Transverse colon (tissue), 4 donors: ENCODE measurements around the gene SPOUT1. TPM values are rescaled to one million over a fixed set of nuclear protein-coding genes. Genes with fewer than 3 reads are reported as not detected.
"Not testable (repeated sequence)": the region's sequence is repeated elsewhere in the genome, so short reads cannot be mapped to it uniquely, and the experiment has no call there.

Source experiments
- DNase-seq: peaks from one replicate; pipeline ENCODE4 v3.0.0-alpha.2; 2019
- H3K27ac ChIP-seq, 4 donors: fragments of 200-600 bp; sonication (generic); 2 replicates each; pipeline ENCODE4 v1.5.1; 2016 to 2018; ENCODE audit warnings: inconsistent platforms in 4 of 4
- H3K27me3 ChIP-seq: fragments of 200-600 bp; sonication (generic); 2 replicates; pipeline ENCODE4 v1.5.1; 2017; ENCODE audit warnings: inconsistent platforms
- H3K36me3 ChIP-seq, 4 donors: fragments of 200-600 bp; sonication (generic); 2 replicates each; pipeline ENCODE4 v1.5.1; 2017 to 2019; ENCODE audit warnings: inconsistent platforms in 4 of 4
- H3K4me1 ChIP-seq, 4 donors: fragments of 200-600 bp; sonication (generic); 2 replicates each; pipeline ENCODE4 v1.5.1; 2017 to 2020; ENCODE audit warnings: inconsistent platforms in 4 of 4
- H3K4me3 ChIP-seq, 4 donors: fragments of 200-600 bp; sonication (generic); 1 replicate in 1 of 4; 2 replicates in 3 of 4; pipeline versions ENCODE4 v1.5.1 to v1.6.1; 2017 to 2019; ENCODE audit warnings: inconsistent platforms in 4 of 4
- H3K9me3 ChIP-seq, 2 donors: fragments of 200-600 bp; sonication (generic); 2 replicates each; pipeline ENCODE4 v1.5.1; 2017 to 2019; ENCODE audit warnings: inconsistent platforms in 2 of 2
- EP300 ChIP-seq: sonication (generic); formaldehyde crosslinking; IDR thresholded peaks from one replicate; pipeline ENCODE4 v1.6.1; 2017; ENCODE audit warnings: antibody characterized with exemption, low read depth
- POLR2A ChIP-seq: fragments of 450-650 bp; IDR thresholded peaks from one replicate; pipeline ENCODE4 v1.6.1; 2016; ENCODE audit warnings: antibody characterized with exemption, mild to moderate bottlenecking, moderate library complexity
- POLR2AphosphoS5 ChIP-seq, 3 donors: sonication (generic); formaldehyde crosslinking; IDR thresholded peaks; one replicate each; pipeline ENCODE4 v1.6.1; 2016; ENCODE audit warnings: antibody characterized with exemption in 3 of 3
- WGBS, 2 donors: methylation state at CpG; one replicate each; pipeline ENCODE4 v1.1.5; 2018; ENCODE audit warnings: low coverage in 1 of 2; 5-methylcytosine and 5-hydroxymethylcytosine counted together
- in situ Hi-C, 4 donors: fragments of 200-750 bp; cut with MboI; loops; one replicate each; pipeline versions ENCODE4 v1.15.0 to v1.15.1; 2017; ENCODE audit warnings: low sequenced_read_pairs in 3 of 4, low pct_ligation_motif_present in 1 of 4, low pct_unique_long_range_greater_than_20kb in 1 of 4
- intact Hi-C: fragments of 100-400 bp; cut with DNase I; formaldehyde crosslinking; loops from one replicate; pipeline ENCODE4 v1.15.1; 2023; ENCODE audit warnings: low total_unique reads
- total RNA-seq, 4 donors: library from RNA; depleted of rRNA; stranded (reverse); fragments of >200 nt; gene quantifications; one replicate each; pipeline ENCODE4 v1.1.0, GENCODE V29; 2016
- TF ChIP-seq, protein P1 (sequence below), 5 experiments: fragments of 200-600 bp in 3 of 5; fragments of 450-650 bp in 2 of 5; sonication (generic) in 3 of 5; IDR thresholded peaks; 1 replicate in 2 of 5; 2 replicates in 3 of 5; pipeline ENCODE4 v1.5.1; 2016 to 2017; ENCODE audit warnings: antibody characterized with exemption in 5 of 5, inconsistent platforms in 3 of 5, mild to moderate bottlenecking in 2 of 5, moderate library complexity in 1 of 5

Gene SPOUT1, protein sequence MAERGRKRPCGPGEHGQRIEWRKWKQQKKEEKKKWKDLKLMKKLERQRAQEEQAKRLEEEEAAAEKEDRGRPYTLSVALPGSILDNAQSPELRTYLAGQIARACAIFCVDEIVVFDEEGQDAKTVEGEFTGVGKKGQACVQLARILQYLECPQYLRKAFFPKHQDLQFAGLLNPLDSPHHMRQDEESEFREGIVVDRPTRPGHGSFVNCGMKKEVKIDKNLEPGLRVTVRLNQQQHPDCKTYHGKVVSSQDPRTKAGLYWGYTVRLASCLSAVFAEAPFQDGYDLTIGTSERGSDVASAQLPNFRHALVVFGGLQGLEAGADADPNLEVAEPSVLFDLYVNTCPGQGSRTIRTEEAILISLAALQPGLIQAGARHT
- 10 to 100 TPM; 19.5 to 48.3 (median 26.6) TPM for total RNA-seq

DNA sequence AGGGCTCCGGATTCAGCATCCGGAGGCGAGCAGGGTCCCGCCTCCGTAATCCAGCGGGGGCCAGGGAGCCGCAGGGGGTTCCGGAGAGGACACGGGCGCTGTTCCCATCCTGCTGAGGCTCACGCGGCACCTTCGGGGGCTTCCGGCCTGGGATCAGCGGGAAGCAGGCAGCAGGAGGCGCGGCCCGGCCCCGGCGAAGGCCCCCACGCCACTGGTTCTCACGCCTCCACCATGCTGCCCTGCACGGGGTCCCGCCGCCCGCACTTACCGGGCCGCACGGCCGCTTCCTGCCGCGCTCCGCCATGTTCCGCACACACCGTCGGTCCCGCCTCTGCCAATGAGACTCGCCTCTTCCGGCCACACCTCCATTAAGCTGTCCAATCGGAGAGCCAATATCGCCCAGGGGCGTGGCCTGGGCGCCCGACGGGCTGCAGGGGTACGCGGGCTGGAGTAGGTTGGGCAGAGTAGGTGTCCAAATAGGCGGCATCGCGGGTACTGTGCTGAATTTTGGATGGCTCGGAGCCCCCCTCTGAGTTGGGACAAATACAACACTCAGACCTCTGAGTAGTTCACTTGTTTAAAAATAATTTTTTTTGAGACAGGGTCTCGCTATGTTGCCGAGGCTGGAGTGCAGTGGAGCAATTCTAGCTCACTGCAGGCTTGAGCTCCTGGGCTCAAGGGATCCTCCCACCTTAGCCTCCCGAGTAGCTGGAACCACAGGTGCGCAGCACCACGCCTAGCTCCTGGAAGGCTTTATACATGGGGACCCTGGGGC, at the start of gene SPOUT1:
SPOUT1 (minus strand) TSS at position 318 of the 775 bp plus-strand sequence; CDS start at position 304, 14 bp downstream.
- WGBS, 2 donors: 0% methylated on average over 55 of the region's 56 CpGs; no CpG with 5 or more reads in 1 of the 2 donors
- TF ChIP-seq EP300: no peak
- TF ChIP-seq, protein P1, sequence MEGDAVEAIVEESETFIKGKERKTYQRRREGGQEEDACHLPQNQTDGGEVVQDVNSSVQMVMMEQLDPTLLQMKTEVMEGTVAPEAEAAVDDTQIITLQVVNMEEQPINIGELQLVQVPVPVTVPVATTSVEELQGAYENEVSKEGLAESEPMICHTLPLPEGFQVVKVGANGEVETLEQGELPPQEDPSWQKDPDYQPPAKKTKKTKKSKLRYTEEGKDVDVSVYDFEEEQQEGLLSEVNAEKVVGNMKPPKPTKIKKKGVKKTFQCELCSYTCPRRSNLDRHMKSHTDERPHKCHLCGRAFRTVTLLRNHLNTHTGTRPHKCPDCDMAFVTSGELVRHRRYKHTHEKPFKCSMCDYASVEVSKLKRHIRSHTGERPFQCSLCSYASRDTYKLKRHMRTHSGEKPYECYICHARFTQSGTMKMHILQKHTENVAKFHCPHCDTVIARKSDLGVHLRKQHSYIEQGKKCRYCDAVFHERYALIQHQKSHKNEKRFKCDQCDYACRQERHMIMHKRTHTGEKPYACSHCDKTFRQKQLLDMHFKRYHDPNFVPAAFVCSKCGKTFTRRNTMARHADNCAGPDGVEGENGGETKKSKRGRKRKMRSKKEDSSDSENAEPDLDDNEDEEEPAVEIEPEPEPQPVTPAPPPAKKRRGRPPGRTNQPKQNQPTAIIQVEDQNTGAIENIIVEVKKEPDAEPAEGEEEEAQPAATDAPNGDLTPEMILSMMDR (IDR thresholded peaks at IDR 0.05): no peak
- peak; percentile 66 for TF ChIP-seq POLR2A
- TF ChIP-seq POLR2AphosphoS5 (IDR thresholded peaks at IDR 0.05): peak; percentile 75 to 80 (median 80)
- peak; percentile 94 for DNase-seq
- Histone ChIP-seq H3K4me1 (peaks cover 6 to 18% (median 14%) of the 10 kb centered on the region in 4 donors), H3K27ac (peak within 1 kb of the TSS; percentile 72 to 88 (median 84)), H3K36me3 (no peaks in the 10 kb centered on the region), H3K9me3 (no peaks in the 10 kb centered on the region), H3K27me3 (no peaks in the 10 kb centered on the region), H3K4me3 (peak within 1 kb of the TSS; percentile 78 to 92 (median 89))
- intact Hi-C loops (no loop called here), in situ Hi-C loops (no loop called here)

DNA sequence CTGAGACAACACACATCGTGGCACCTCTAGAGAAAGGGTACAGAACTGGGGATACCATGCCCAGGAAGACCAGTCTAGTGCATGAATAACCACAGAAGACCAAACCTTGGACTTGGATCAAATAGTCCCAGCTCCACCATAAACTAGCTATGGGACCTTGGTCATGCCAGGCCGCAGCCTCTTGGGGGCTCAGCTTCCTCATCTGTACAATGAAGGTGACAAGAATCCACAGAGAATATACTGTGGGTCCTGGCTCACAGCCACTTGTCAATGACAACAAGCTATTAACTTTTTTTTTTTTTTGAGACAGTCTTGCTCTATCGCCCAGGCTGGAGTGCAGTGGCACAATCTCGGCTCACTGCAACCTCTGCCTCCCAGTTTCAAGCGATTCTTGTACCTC, 48.3 kb upstream of the SPOUT1 start:
- TF ChIP-seq POLR2AphosphoS5 (IDR thresholded peaks at IDR 0.05) (no peak), EP300 (no peak), POLR2A (no peak)
- TF ChIP-seq, protein P1 (IDR thresholded peaks at IDR 0.05): no peak
- DNase-seq: no peak
- Histone ChIP-seq H3K27me3 (no peaks in the 10 kb centered on the region), H3K9me3 (no peaks in the 10 kb centered on the region), H3K36me3 (no peaks in the 10 kb centered on the region), H3K27ac (no peak overlapping the region), H3K4me3 (no peak overlapping the region), H3K4me1 (peaks cover 0 to 11% (median 6%) of the 10 kb centered on the region in 4 donors)
- WGBS, 2 donors: 78 to 87% methylated on average over 3 to 5 of the region's 5 CpGs
- intact Hi-C loops: no loop called here
- in situ Hi-C loops: no loop called here

DNA sequence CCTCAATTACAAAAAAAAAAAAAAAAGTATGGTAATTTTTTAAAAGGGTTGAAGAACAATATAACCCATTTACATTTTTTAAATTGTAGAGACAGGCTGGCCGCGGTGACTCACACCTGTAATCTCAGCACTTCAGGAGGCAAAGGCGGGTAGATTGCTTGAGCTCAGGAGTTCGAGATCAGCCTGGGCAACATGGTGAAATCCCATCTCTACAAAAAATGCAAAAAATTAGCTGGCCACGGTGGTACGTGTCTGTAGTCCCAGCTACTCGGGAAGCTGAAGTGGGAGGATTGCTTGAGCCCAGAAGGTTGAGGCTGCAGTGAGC, 41.3 kb upstream of the SPOUT1 start:
- in situ Hi-C loops, DNase-seq, H3K4me3 ChIP-seq, H3K4me1 ChIP-seq, H3K9me3 ChIP-seq, H3K36me3 ChIP-seq, H3K27me3 ChIP-seq, H3K27ac ChIP-seq, intact Hi-C loops: not testable (repeated sequence)
- WGBS, 2 donors: 85 to 97% methylated on average over 4 to 7 of the region's 7 CpGs

DNA sequence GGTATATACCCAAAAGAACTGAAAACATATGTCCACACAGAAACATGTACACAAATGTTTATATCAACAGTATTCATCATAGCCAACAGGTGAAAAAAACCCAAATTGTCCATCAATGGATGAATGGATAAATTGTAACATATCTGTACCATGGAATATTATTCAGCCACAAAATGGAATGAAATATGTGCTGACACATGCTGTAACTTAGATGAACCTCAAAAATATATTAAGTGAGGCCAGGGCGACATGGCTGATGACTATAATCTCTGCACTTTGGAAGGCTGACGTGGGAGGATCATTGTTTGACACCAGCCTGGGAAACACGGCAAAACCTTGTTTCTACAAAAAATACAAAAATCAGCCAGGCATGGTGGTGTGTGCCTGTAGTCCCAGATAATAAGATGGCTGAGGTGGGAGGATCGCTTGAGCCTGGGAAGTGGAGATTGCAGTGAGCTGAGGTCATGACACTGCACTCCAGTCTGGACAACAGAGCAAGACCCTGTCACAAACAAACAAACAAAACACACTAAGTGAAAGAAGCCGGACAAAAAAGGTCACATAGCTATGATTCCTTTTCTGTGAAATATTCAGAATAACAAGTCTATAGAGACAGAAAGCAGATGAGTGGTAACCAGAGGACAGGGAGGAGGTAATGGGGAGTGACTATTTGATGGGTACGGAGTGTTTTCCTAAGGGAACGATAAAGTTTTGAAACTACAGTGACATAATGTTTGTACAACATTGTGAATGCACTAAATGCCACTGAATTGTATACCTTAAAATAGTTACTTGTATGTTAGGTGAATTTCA, 40.7 kb upstream of the SPOUT1 start:
- 89 to 90% methylated on average over 3 to 7 of the region's 7 CpGs for WGBS, 2 donors
- intact Hi-C loops (no loop called here), in situ Hi-C loops (no loop called here)
- Histone ChIP-seq H3K27ac (no peak overlapping the region), H3K27me3 (no peaks in the 10 kb centered on the region), H3K4me1 (no peaks in the 10 kb centered on the region), H3K4me3 (no peak overlapping the region), H3K9me3 (no peaks in the 10 kb centered on the region), H3K36me3 (no peaks in the 10 kb centered on the region)
- no peak for DNase-seq
- TF ChIP-seq EP300 (no peak), POLR2A (no peak), POLR2AphosphoS5 (IDR thresholded peaks at IDR 0.05) (no peak)
- TF ChIP-seq, protein P1 (IDR thresholded peaks at IDR 0.05): no peak
